DND-41 (cell line): ENCODE data around the gene AGPAT1.
"Not testable (repeated sequence)": the region's sequence is repeated elsewhere in the genome, so short reads cannot be mapped to it uniquely, and the experiment has no call there.

Experiments used
- ATAC-seq: fragments of 200-7000 bp; cut with Tn5 transposase; 3 replicates; pipeline ENCODE4 v1.9.1; 2021; ENCODE audit warnings: low read depth; ENCODE audit not compliant: insufficient read depth
- DNase-seq: peaks from one replicate; pipeline ENCODE4 v3.0.0-alpha.2; 2020
- H2AFZ ChIP-seq: 2 replicates; pipeline ENCODE4 v1.6.0; 2012; ENCODE audit warnings: low read depth, low read length
- H3K27ac ChIP-seq: 2 replicates; pipeline ENCODE4 v1.5.1; 2012; ENCODE audit warnings: low read length, inconsistent platforms
- H3K27me3 ChIP-seq: fragments of 200-600 bp; sonication (generic); 2 replicates; pipeline ENCODE4 v1.6.0; 2012; ENCODE audit warnings: low read length, mild to moderate bottlenecking, inconsistent platforms; ENCODE audit not compliant: insufficient read depth, poor library complexity
- H3K36me3 ChIP-seq: 2 replicates; pipeline ENCODE4 v1.5.1; 2012; ENCODE audit warnings: low read length, inconsistent platforms; ENCODE audit not compliant: insufficient read depth
- H3K4me1 ChIP-seq: 2 replicates; pipeline ENCODE4 v1.5.1; 2012; ENCODE audit warnings: mild to moderate bottlenecking, low read length; ENCODE audit not compliant: insufficient read depth
- H3K4me2 ChIP-seq: 2 replicates; pipeline ENCODE4 v1.6.0; 2012; ENCODE audit warnings: mild to moderate bottlenecking, moderate library complexity, low read length, inconsistent platforms; ENCODE audit not compliant: insufficient read depth
- H3K4me3 ChIP-seq, 2 experiments: fragments of 200-600 bp in 1 of 2; shearing (Covaris generic) in 1 of 2; 2 replicates each; pipeline ENCODE4 v1.5.1; 2012 to 2016; ENCODE audit warnings: inconsistent platforms in 2 of 2, low read length in 2 of 2, mild to moderate bottlenecking in 2 of 2, low read depth in 1 of 2, moderate library complexity in 1 of 2
- H3K79me2 ChIP-seq: 2 replicates; pipeline ENCODE4 v1.6.0; 2012; ENCODE audit warnings: low read length, inconsistent platforms; ENCODE audit not compliant: insufficient read depth
- H3K9ac ChIP-seq: 2 replicates; pipeline ENCODE4 v1.6.0; 2012; ENCODE audit warnings: low read depth, mild to moderate bottlenecking, inconsistent platforms, low read length, moderate library complexity
- H3K9me3 ChIP-seq: 2 replicates; pipeline ENCODE4 v1.5.1; 2012; ENCODE audit warnings: low read length, moderate library complexity, mild to moderate bottlenecking, inconsistent platforms; ENCODE audit not compliant: insufficient read depth, severe bottlenecking
- H4K20me1 ChIP-seq: 2 replicates; pipeline ENCODE4 v1.6.0; 2012; ENCODE audit warnings: low read length; ENCODE audit not compliant: insufficient read depth
- CTCF ChIP-seq: IDR thresholded peaks from 2 replicates; pipeline ENCODE4 v1.5.1; 2012; ENCODE audit warnings: borderline replicate concordance, low read length, moderate library complexity, mild to moderate bottlenecking; ENCODE audit not compliant: poor library complexity, severe bottlenecking; ENCODE audit errors: extremely low read depth
- EZH2 ChIP-seq: IDR thresholded peaks from 3 replicates; pipeline ENCODE4 v1.6.1; 2012; ENCODE audit warnings: borderline replicate concordance, low read depth, mild to moderate bottlenecking, moderate library complexity, low read length, inconsistent platforms; ENCODE audit not compliant: severe bottlenecking

Gene AGPAT1

GRCh38 chr6:32194388-32194787 is 18.5 kb upstream of the AGPAT1 start:
- DNase-seq (no peak), ATAC-seq (no peak)
- H2AFZ ChIP-seq: no peak overlapping the region
- peak overlapping the region; percentile 96 for H3K27ac ChIP-seq
- peak overlapping the region; percentile 80 for H3K4me2 ChIP-seq
- no peaks in the 10 kb centered on the region for H4K20me1 ChIP-seq
- no peaks in the 10 kb centered on the region for H3K9me3 ChIP-seq
- H3K27me3 ChIP-seq: no peaks in the 10 kb centered on the region
- H3K79me2 ChIP-seq: peaks cover 47% of the 10 kb centered on the region
- peaks cover 62% of the 10 kb centered on the region for H3K4me1 ChIP-seq
- peak overlapping the region; percentile 81 for H3K9ac ChIP-seq
- no peak for TF ChIP-seq CTCF
- TF ChIP-seq EZH2: no peak
- peaks cover 2% of the 10 kb centered on the region; the same call in 1 of the 2 replicates for H3K36me3 ChIP-seq
- peak overlapping the region in 1 of 2 experiments; percentile 77; a peak in 2 of 4 replicates for H3K4me3 ChIP-seq

GRCh38 chr6:32193096-32193495 is 17.2 kb upstream of the AGPAT1 start:
- Histone ChIP-seq H3K4me1 (peaks cover 75% of the 10 kb centered on the region), H2AFZ (peak overlapping the region; percentile 72), H3K4me2 (peak overlapping the region; percentile 80), H3K36me3 (peaks cover 14% of the 10 kb centered on the region), H3K9ac (peak overlapping the region; percentile 78), H3K27ac (peak overlapping the region; percentile 96), H3K4me3 (peak overlapping the region; percentile 40 to 70; a peak in 3 of 4 replicates), H3K79me2 (peaks cover 60% of the 10 kb centered on the region)
- not testable (repeated sequence) for ATAC-seq, H4K20me1 ChIP-seq, H3K9me3 ChIP-seq, H3K27me3 ChIP-seq
- DNase-seq: peak; percentile 30

- Histone ChIP-seq H3K27me3 (no peaks in the 10 kb centered on the region), H3K4me2 (peak within 1 kb of the TSS; percentile 80), H3K9me3 (no peaks in the 10 kb centered on the region), H3K4me1 (peaks cover 79% of the 10 kb centered on the region), H2AFZ (peak within 1 kb of the TSS; percentile 72), H3K79me2 (peaks cover 65% of the 10 kb centered on the region), H3K27ac (peak within 1 kb of the TSS; percentile 96), H3K4me3 (peak within 1 kb of the TSS; percentile 40 to 70; a peak in 3 of 4 replicates), H3K9ac (peak within 1 kb of the TSS; percentile 78), H3K36me3 (peaks cover 19% of the 10 kb centered on the region), H4K20me1 (no peaks in the 10 kb centered on the region)
- TF ChIP-seq EZH2: no peak
- TF ChIP-seq CTCF: no peak
- ATAC-seq (peak; percentile 49), DNase-seq (peak; percentile 89)
Observed at GRCh38 chr6:32192608-32193039, 16.7 kb upstream of the AGPAT1 start, which contains the start of gene GPSM3. TSS of gene GPSM3 (minus strand) at chr6:32192643. CDS start at chr6:32192513, 130 bp downstream.

- Histone ChIP-seq H3K27ac (peak overlapping the region; percentile 96), H3K4me2 (peak overlapping the region; percentile 80), H3K4me1 (peaks cover 85% of the 10 kb centered on the region), H4K20me1 (no peaks in the 10 kb centered on the region), H2AFZ (peak overlapping the region; percentile 7; the same call in 1 of the 2 replicates), H3K4me3 (peak overlapping the region; percentile 40 to 70; a peak in 3 of 4 replicates), H3K36me3 (peaks cover 26% of the 10 kb centered on the region), H3K79me2 (peaks cover 72% of the 10 kb centered on the region), H3K9me3 (no peaks in the 10 kb centered on the region), H3K27me3 (no peaks in the 10 kb centered on the region), H3K9ac (peak overlapping the region; percentile 78)
- ATAC-seq: no peak
- no peak for DNase-seq
- TF ChIP-seq EZH2: no peak
- no peak for TF ChIP-seq CTCF
Observed at GRCh38 chr6:32191696-32192607, 16.1 kb upstream of the AGPAT1 start.
